CD14-positive monocyte (primary cell): ENCODE data around the gene UROC1. TPM values are rescaled to one million over a fixed set of nuclear protein-coding genes. Genes with fewer than 3 reads are reported as not detected.

Source experiments
- DNase-seq, 3 donors: peaks; one replicate each; pipeline ENCODE4 v3.0.0-alpha.2; 2011 to 2022
- H2AFZ ChIP-seq: 2 replicates; pipeline ENCODE4 v1.6.0; 2012; ENCODE audit warnings: mild to moderate bottlenecking, low read depth, low read length, inconsistent platforms; ENCODE audit not compliant: insufficient read depth, poor library complexity, severe bottlenecking
- H3K27ac ChIP-seq, 2 donors: 1 replicate in 1 of 2; 2 replicates in 1 of 2; pipeline ENCODE4 v1.5.1; 2012 to 2013; ENCODE audit warnings: low read length in 2 of 2, control low read depth in 1 of 2, inconsistent platforms in 1 of 2, low read depth in 1 of 2, mild to moderate bottlenecking in 1 of 2
- H3K27me3 ChIP-seq, 2 donors: one replicate each; pipeline versions ENCODE4 v1.6.0 to v1.6.1; 2011 to 2013; ENCODE audit warnings: low read length in 2 of 2; ENCODE audit not compliant: control insufficient read depth in 2 of 2, insufficient read depth in 2 of 2
- H3K36me3 ChIP-seq, 2 donors: replicated peaks in 1 of 2; 1 replicate in 1 of 2; 2 replicates in 1 of 2; pipeline versions ENCODE4 v1.5.1 to v1.6.1; 2012 to 2013; ENCODE audit warnings: low read length in 2 of 2, control low read depth in 1 of 2, inconsistent platforms in 1 of 2, mild to moderate bottlenecking in 1 of 2; ENCODE audit not compliant: insufficient read depth in 2 of 2, control insufficient read depth in 1 of 2
- H3K4me1 ChIP-seq, 2 donors: 1 replicate in 1 of 2; 2 replicates in 1 of 2; pipeline versions ENCODE4 v1.5.1 to v1.6.1; 2012 to 2013; ENCODE audit warnings: low read length in 2 of 2, control low read depth in 1 of 2, inconsistent platforms in 1 of 2, mild to moderate bottlenecking in 1 of 2, moderate library complexity in 1 of 2; ENCODE audit not compliant: insufficient read depth in 2 of 2, control insufficient read depth in 1 of 2
- H3K4me2 ChIP-seq: replicated peaks from 2 replicates; pipeline ENCODE3; 2012; ENCODE audit warnings: low read length, moderate library complexity, mild to moderate bottlenecking; ENCODE audit not compliant: poor library complexity, severe bottlenecking; ENCODE audit errors: extremely low read depth
- H3K4me3 ChIP-seq, 3 experiments: fragments of 200-600 bp in 1 of 3; sonication (generic) in 1 of 3; replicated peaks in 1 of 3; 1 replicate in 2 of 3; 2 replicates in 1 of 3; pipeline ENCODE4 v1.5.1; 2011 to 2013; ENCODE audit warnings: low read length in 3 of 3, mild to moderate bottlenecking in 3 of 3, control low read depth in 2 of 3, low read depth in 2 of 3, inconsistent platforms in 1 of 3, moderate library complexity in 1 of 3
- H3K79me2 ChIP-seq: 2 replicates; pipeline ENCODE4 v1.6.0; 2012; ENCODE audit warnings: mild to moderate bottlenecking, control low read depth, inconsistent platforms, low read length, moderate library complexity; ENCODE audit not compliant: insufficient read depth
- H3K9ac ChIP-seq: 2 replicates; pipeline ENCODE4 v1.6.0; 2017; ENCODE audit warnings: low read length, mild to moderate bottlenecking; ENCODE audit not compliant: insufficient read depth, poor library complexity, severe bottlenecking
- H3K9me3 ChIP-seq, 2 donors: replicated peaks in 1 of 2; 1 replicate in 1 of 2; 2 replicates in 1 of 2; pipeline versions ENCODE4 v1.5.1 to v1.6.1; 2012 to 2013; ENCODE audit warnings: low read length in 2 of 2, control low read depth in 1 of 2; ENCODE audit not compliant: control insufficient read depth in 1 of 2, insufficient read depth in 1 of 2
- H4K20me1 ChIP-seq: 2 replicates; pipeline ENCODE4 v1.6.0; 2012; ENCODE audit warnings: mild to moderate bottlenecking, low read length, control low read depth, moderate library complexity; ENCODE audit not compliant: insufficient read depth
- H3K27ac Mint-ChIP-seq, 7 donors: one replicate each; pipeline ENCODE4 v1.8.0; 2020; ENCODE audit warnings: mild to moderate bottlenecking in 7 of 7, mixed read lengths in 7 of 7, moderate library complexity in 6 of 7, inconsistent platforms in 2 of 7
- H3K27me3 Mint-ChIP-seq, 3 donors: one replicate each; pipeline ENCODE4 v1.8.0; 2021 to 2022; ENCODE audit warnings: low read depth in 3 of 3, mild to moderate bottlenecking in 3 of 3, mixed read lengths in 3 of 3, moderate library complexity in 3 of 3, inconsistent platforms in 1 of 3
- H3K36me3 Mint-ChIP-seq, 2 donors: one replicate each; pipeline ENCODE4 v1.8.0; 2020; ENCODE audit warnings: mixed read lengths in 2 of 2, inconsistent platforms in 1 of 2, mild to moderate bottlenecking in 1 of 2
- H3K4me1 Mint-ChIP-seq: one replicate; pipeline ENCODE4 v1.8.0; 2020; ENCODE audit warnings: mild to moderate bottlenecking, mixed read lengths
- H3K4me3 Mint-ChIP-seq, 2 donors: one replicate each; pipeline ENCODE4 v1.8.0; 2020; ENCODE audit warnings: mild to moderate bottlenecking in 2 of 2, mixed read lengths in 2 of 2, moderate library complexity in 1 of 2
- H3K9me3 Mint-ChIP-seq, 7 donors: one replicate each; pipeline ENCODE4 v1.8.0; 2020 to 2022; ENCODE audit warnings: mixed read lengths in 7 of 7, mild to moderate bottlenecking in 6 of 7, moderate library complexity in 6 of 7, inconsistent platforms in 2 of 7
- WGBS: methylation state at CpG from one replicate; pipeline ENCODE4 v1.1.5; 2013; ENCODE audit warnings: missing lambda C conversion rate; ENCODE audit not compliant: insufficient coverage; 5-methylcytosine and 5-hydroxymethylcytosine counted together
- intact Hi-C, 2 donors: fragments of 100-400 bp; cut with micrococcal nuclease; formaldehyde crosslinking; loops; one replicate each; pipeline versions ENCODE4 v1.15.0 to v1.15.1; 2023
- polyA plus RNA-seq, 3 donors: library from polyadenylated mRNA; depleted of rRNA in 1 of 3; unstranded in 2 of 3; stranded (reverse) in 1 of 3; fragments of 300-500 nt in 2 of 3; fragments of >200 nt in 1 of 3; fragmentation: Illumina TruSeq in 2 of 3; gene quantifications; 1 replicate in 2 of 3; 2 replicates in 1 of 3; pipeline ENCODE4 v1.2.3, GENCODE V29; 2012 to 2021
- TF ChIP-seq, protein P1 (sequence below): fragments of 200-600 bp; IDR thresholded peaks from one replicate; pipeline ENCODE4 v1.8.0; 2022; ENCODE audit warnings: antibody characterized with exemption, mild to moderate bottlenecking

The UROC1 gene
- polyA plus RNA-seq, 3 donors, result not detected

DNA sequence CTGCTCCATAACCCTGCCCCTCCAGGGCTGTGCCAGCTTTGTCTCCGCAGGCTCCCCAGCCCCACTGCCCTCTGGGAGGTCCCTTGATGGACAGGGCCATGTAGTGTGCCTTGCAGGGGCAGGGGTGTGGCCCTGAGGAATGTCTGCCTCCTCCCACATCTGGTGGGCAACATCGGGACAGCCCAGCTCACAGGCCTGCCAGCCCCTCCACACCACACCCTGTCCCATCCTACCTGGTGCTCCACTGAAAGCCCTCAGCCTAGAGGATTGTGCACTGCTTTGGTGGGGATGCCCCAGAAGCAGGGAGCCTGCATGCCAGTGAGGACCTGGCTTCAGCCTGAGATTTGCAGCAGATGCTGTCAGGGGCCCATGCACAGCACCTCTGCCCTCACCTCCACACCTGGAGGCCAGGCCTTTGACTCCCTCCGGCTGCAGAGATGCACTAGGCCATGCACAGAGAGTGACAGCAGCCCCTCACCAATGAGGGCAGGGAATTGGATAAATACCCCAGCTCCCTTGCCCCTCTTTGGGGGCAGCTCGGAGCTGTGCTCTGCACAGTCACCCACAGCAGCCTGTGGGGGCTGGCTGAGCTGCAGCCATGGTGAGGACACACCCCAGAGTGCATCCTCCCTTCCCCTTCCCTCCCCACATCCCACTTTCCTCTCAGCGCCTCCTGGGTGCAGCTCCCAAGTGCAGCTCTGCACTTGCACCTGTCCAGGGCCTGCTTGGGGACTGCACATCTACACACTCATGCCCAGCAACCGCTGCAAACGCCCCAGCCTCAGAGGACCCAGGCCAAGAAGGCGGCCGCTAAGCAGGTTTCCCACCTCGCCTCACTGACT lies 38.4 kb upstream of the UROC1 start:
- H3K4me3 ChIP-seq, result no peak overlapping the region
- Mint-ChIP-seq H3K27me3 (peaks cover 2 to 10% (median 2%) of the 10 kb centered on the region in 3 donors), H3K4me1 (no peaks in the 10 kb centered on the region), H3K27ac (peak overlapping the region in 1 of 7 donors; percentile 42), H3K36me3 (no peaks in the 10 kb centered on the region), H3K9me3 (peaks cover 0 to 2% (median 0%) of the 10 kb centered on the region in 7 donors), H3K4me3 (no peak overlapping the region)
- TF ChIP-seq, protein P1, sequence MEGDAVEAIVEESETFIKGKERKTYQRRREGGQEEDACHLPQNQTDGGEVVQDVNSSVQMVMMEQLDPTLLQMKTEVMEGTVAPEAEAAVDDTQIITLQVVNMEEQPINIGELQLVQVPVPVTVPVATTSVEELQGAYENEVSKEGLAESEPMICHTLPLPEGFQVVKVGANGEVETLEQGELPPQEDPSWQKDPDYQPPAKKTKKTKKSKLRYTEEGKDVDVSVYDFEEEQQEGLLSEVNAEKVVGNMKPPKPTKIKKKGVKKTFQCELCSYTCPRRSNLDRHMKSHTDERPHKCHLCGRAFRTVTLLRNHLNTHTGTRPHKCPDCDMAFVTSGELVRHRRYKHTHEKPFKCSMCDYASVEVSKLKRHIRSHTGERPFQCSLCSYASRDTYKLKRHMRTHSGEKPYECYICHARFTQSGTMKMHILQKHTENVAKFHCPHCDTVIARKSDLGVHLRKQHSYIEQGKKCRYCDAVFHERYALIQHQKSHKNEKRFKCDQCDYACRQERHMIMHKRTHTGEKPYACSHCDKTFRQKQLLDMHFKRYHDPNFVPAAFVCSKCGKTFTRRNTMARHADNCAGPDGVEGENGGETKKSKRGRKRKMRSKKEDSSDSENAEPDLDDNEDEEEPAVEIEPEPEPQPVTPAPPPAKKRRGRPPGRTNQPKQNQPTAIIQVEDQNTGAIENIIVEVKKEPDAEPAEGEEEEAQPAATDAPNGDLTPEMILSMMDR, result no peak
- no peaks in the 10 kb centered on the region for H3K9me3 ChIP-seq
- DNase-seq, result peak in 1 of 3 donors; percentile 1
- H3K4me1 ChIP-seq, result no peaks in the 10 kb centered on the region
- WGBS, result 82% methylated on average over 9 of the region's 10 CpGs
- H3K36me3 ChIP-seq, result no peaks in the 10 kb centered on the region
- no peaks in the 10 kb centered on the region for H4K20me1 ChIP-seq
- H3K79me2 ChIP-seq, result no peaks in the 10 kb centered on the region
- intact Hi-C loops, result no loop called here
- H3K27me3 ChIP-seq, result no peaks in the 10 kb centered on the region
- no peak overlapping the region for H3K9ac ChIP-seq
- H3K27ac ChIP-seq, result no peak overlapping the region
- no peak overlapping the region for H2AFZ ChIP-seq
- H3K4me2 ChIP-seq, result no peak overlapping the region

DNA sequence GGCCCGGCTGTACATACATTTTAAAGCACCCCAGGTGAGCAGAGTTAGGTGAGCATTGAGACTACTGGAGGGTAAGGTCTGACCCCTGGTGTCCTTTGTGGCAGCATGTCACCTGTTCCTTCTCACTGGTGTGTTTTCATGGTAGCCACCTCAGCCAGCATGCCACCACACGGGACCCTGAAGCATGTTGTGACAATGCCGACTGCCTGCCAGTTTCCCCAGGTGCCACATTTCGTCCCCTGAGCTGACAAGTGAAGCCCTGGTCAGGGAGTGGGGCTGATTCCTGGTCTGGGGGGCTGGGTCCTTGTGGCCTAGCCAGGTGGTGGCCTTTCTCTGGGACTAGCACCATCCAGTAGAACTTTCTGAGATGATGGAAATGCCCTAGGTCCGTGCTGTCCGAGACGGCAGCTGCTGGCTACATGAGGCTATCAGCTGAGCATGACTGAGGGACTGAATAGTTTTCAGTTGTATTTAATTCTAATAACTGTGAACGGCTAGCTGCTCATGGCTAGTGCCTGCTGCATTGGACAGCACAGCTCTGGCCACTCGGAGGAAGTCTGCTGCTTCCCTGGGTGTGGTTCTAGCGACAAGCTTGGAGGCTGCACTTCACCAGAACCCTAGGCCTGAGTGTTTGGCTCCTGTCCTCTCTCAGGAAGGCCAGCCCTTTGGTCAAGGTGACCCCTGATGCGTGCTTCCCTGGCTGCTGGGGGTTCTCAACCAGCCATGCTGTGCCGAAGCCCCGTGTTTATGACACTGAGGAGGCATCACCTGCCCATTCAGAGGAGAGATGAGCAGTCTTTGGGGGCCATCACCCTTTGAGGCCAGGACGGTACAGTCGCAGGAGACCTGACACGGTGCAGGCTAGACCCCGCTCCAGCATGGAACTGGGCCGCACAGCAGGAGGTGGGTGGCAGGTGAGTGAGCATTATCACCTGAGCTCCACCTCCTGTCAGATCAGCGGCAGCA lies 37.3 kb upstream of the UROC1 start:
- H3K27ac ChIP-seq, result no peak overlapping the region
- Mint-ChIP-seq H3K9me3 (peaks cover 0 to 2% (median 0%) of the 10 kb centered on the region in 7 donors), H3K4me3 (no peak overlapping the region), H3K27ac (no peak overlapping the region), H3K36me3 (no peaks in the 10 kb centered on the region), H3K27me3 (peaks cover 2 to 9% (median 3%) of the 10 kb centered on the region in 3 donors), H3K4me1 (peaks cover 3% of the 10 kb centered on the region)
- intact Hi-C loops, result no loop called here
- DNase-seq, result peak in 1 of 3 donors; percentile 1
- no peaks in the 10 kb centered on the region for H3K36me3 ChIP-seq
- H3K9ac ChIP-seq, result no peak overlapping the region
- no peak overlapping the region for H3K4me3 ChIP-seq
- no peak overlapping the region for H2AFZ ChIP-seq
- no peaks in the 10 kb centered on the region for H3K79me2 ChIP-seq
- H4K20me1 ChIP-seq, result no peaks in the 10 kb centered on the region
- WGBS, result 87% methylated on average over 17 of the region's 19 CpGs
- TF ChIP-seq, protein P1, result no peak
- H3K4me1 ChIP-seq, result peaks cover 2% of the 10 kb centered on the region in 2 donors
- no peak overlapping the region for H3K4me2 ChIP-seq
- no peaks in the 10 kb centered on the region for H3K27me3 ChIP-seq
- no peaks in the 10 kb centered on the region for H3K9me3 ChIP-seq
